Fibroblast of lung (primary cell): ENCODE data around the gene ACAD8.

Experiments used
- CTCF ChIP-seq, 2 donors: IDR thresholded peaks in 1 of 2; conservative IDR thresholded peaks in 1 of 2; 1 replicate in 1 of 2; 2 replicates in 1 of 2; pipeline ENCODE4 v1.5.1; 2011 to 2012; ENCODE audit warnings: low read length in 2 of 2, control low read depth in 1 of 2, inconsistent platforms in 1 of 2, low read depth in 1 of 2, mild to moderate bottlenecking in 1 of 2
- EZH2 ChIP-seq: IDR thresholded peaks from 2 replicates; pipeline ENCODE4 v1.5.1; 2012; ENCODE audit warnings: low read length, control low read depth, mild to moderate bottlenecking; ENCODE audit errors: missing control alignments

GRCh38 chr11:134207538-134208239 is 45.7 kb upstream of the ACAD8 start:
- TF ChIP-seq CTCF (conservative IDR thresholded peaks at IDR 0.05 in 1 of 2, IDR thresholded peaks at IDR 0.05 in 1 of 2; ENCODE audit: low read depth in 1 of 2, low read length in 2 of 2) (peak; percentile 53 to 56), EZH2 (no peak)
